ENCODE data around the gene ZNF341. TPM values are rescaled to one million over a fixed set of nuclear protein-coding genes. Genes with fewer than 3 reads are reported as not detected.

The ZNF341 gene
- total RNA-seq, 3 donors from 2014 or later: 4.8 to 6.0 (median 5.2) TPM

DNA sequence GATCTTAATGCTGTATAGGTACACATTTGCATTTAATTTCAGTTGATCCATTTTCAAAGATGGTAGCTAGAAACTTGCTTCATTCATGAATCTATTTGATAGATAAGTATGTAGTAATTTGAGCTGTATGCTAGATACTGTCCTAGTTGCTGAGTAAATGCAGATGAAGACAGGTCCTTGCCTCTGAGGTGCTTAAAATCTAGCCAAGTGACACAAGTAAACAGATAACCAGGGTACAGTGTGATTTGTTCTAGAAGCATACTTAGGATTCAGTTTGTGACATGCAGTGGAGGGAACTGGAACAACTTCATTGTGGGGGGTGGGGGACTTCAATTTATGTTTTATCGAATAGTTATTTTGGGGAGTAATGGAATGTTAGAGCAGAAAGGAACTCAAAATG, 88.6 kb downstream of the ZNF341 start:
- Mint-ChIP-seq H3K4me3 (no peak overlapping the region), H3K9me3 (no peaks in the 10 kb centered on the region), H3K4me1 (ENCODE audit: low read depth) (peaks cover 64% of the 10 kb centered on the region), H3K36me3 (ENCODE audit: insufficient read depth) (peaks cover 16% of the 10 kb centered on the region), H3K27me3 (ENCODE audit: low read depth) (no peaks in the 10 kb centered on the region)
- DNase-seq: no peak
- no peak for ATAC-seq

- no peak for ATAC-seq
- no peak overlapping the region for H3K4me3 Mint-ChIP-seq
- peaks cover 16% of the 10 kb centered on the region for H3K36me3 Mint-ChIP-seq (ENCODE audit: insufficient read depth)
- no peaks in the 10 kb centered on the region for H3K27me3 Mint-ChIP-seq (ENCODE audit: low read depth)
- peaks cover 64% of the 10 kb centered on the region for H3K4me1 Mint-ChIP-seq (ENCODE audit: low read depth)
- DNase-seq: no peak
- H3K9me3 Mint-ChIP-seq: no peaks in the 10 kb centered on the region
These were observed 89.6 kb downstream of the ZNF341 start for GRCh38 chr20:33821270-33821836.

DNA sequence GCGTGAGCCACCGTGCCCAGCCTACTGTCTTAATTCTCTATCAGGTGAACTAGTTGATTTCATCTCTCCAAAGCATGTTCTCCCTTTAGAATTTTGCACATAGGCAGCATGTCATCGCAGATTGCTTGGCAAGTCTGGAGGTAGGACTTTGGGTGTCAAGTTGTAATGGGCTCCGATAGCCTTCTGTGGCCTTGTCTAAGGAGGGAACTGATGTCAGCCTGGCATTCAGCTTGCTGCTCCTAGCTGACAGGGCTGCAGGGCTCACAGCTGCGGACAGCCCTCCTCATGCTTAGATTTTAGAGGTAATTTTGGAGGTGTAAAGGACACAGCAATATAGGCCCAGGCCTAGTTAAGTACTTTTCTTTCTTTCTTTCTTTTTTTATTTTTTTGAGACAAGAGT, 90.6 kb downstream of the ZNF341 start:
- DNase-seq (no peak), ATAC-seq (no peak)
- H3K4me1 Mint-ChIP-seq (ENCODE audit: low read depth): peaks cover 67% of the 10 kb centered on the region
- H3K9me3 Mint-ChIP-seq: no peaks in the 10 kb centered on the region
- no peak overlapping the region for H3K4me3 Mint-ChIP-seq
- peaks cover 16% of the 10 kb centered on the region for H3K36me3 Mint-ChIP-seq (ENCODE audit: insufficient read depth)
- H3K27me3 Mint-ChIP-seq (ENCODE audit: low read depth): no peaks in the 10 kb centered on the region

GRCh38 chr20:33822991-33823390, 91.2 kb downstream of the ZNF341 start:
- peaks cover 67% of the 10 kb centered on the region for H3K4me1 Mint-ChIP-seq (ENCODE audit: low read depth)
- no peaks in the 10 kb centered on the region for H3K27me3 Mint-ChIP-seq (ENCODE audit: low read depth)
- H3K36me3 Mint-ChIP-seq (ENCODE audit: insufficient read depth): peaks cover 13% of the 10 kb centered on the region
- no peaks in the 10 kb centered on the region for H3K9me3 Mint-ChIP-seq
- DNase-seq (no peak), ATAC-seq (no peak)
- H3K4me3 Mint-ChIP-seq: no peak overlapping the region

DNA sequence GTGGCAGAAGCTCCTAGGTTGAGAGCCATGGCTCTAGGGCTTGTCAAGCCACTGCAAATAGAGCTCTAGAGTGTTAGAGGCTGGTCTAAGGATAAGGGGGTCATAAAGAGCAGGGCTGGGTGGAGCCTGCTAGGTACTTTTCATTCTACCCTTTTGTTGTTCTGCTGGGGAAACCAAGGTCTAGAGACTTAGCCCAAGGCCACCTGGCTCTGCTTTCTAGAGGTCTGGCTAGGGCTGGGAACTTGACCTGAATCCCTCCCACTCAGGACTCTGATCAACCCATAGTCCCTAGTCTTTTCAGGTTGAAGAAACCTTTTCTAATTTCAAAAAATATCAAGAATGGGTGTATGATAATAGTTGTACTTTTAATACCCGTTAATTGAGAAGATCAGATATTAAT, 93.1 kb downstream of the ZNF341 start:
- Mint-ChIP-seq H3K4me1 (ENCODE audit: low read depth) (peaks cover 68% of the 10 kb centered on the region), H3K27me3 (ENCODE audit: low read depth) (no peaks in the 10 kb centered on the region), H3K4me3 (no peak overlapping the region), H3K9me3 (no peaks in the 10 kb centered on the region), H3K36me3 (ENCODE audit: insufficient read depth) (peaks cover 12% of the 10 kb centered on the region)
- no peak for DNase-seq
- no peak for ATAC-seq

DNA sequence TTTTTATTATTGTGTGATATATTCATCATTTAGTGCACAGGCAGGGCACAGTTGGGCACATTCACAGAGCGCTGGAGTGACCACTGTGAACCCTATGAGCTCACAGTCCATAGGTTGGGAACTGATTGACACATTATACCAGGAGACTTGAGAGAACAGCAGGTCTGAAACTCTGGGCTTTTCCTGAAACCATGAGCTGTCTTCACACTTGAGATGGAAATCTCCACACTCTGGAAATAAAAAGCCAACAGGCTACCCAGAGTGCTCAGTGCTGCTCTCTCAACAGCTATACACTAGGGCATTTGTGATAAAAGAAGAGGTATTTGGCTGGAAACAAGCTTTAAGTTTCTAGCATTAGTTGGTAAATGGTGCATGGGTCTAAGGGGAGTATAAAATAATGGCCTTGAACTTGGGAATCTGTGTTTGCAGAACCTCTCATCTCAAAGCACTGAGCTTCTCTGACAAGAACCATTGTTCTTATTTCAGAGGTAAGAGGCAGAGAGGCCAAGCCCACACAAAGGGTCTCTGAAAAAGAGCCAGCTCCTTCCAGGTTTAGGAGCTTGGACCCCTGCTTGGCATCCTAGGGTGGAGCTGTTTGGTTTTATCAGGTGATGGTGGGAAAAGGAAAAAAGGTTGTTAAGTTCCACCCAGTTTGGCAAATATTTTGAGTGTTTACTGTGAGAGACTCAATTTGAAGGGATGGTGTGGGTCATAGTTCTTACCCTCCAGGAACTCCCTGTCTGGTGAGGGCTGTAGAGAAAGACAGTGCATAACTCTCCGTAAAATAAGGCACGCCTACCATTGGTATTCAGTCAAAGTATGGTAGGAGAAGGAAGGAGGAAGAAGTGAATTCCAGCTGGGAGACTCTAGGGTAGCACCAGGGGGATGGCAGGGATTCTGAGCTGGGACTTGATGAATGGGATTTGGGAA, 93.8 kb downstream of the ZNF341 start:
- ATAC-seq (no peak), DNase-seq (no peak)
- peaks cover 12% of the 10 kb centered on the region for H3K36me3 Mint-ChIP-seq (ENCODE audit: insufficient read depth)
- H3K27me3 Mint-ChIP-seq (ENCODE audit: low read depth): no peaks in the 10 kb centered on the region
- H3K4me3 Mint-ChIP-seq: no peak overlapping the region
- no peaks in the 10 kb centered on the region for H3K9me3 Mint-ChIP-seq
- H3K4me1 Mint-ChIP-seq (ENCODE audit: low read depth): peaks cover 69% of the 10 kb centered on the region

DNA sequence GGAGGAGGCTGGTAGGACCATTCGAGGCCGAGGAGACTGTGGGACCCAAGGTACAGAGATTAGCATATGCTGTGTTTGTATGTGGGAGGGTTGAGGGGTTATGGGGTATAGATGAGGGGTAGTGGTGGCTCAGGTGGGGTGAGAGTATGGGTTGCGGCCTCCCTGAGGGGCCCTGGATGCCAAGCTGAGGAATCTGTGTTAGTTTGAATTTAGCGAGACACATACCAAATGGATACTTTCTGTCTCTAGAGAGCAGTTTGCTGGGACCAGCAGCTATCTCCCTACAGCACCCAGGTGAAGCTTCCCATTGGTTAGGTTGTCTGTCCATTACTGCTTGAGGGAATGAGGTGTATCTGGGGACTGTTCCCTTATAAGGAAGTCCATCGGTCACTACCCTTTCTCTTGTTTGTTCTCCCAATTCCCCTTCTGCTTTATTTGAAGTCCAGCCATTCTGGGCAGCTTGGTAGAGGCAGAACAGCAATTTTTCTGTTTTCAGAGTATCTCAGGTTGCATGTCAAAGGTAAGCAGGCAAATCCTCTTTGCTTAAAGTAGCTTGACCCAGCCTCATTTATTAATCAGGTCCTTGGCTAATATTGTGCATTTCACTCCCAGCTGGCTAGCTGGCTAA, 94.6 kb downstream of the ZNF341 start:
- Mint-ChIP-seq H3K36me3 (ENCODE audit: insufficient read depth) (peaks cover 12% of the 10 kb centered on the region), H3K4me1 (ENCODE audit: low read depth) (peaks cover 67% of the 10 kb centered on the region), H3K27me3 (ENCODE audit: low read depth) (no peaks in the 10 kb centered on the region), H3K9me3 (no peaks in the 10 kb centered on the region), H3K4me3 (no peak overlapping the region)
- ATAC-seq (no peak), DNase-seq (no peak)

GRCh38 chr20:33827109-33827508, 95.3 kb downstream of the ZNF341 start:
- Mint-ChIP-seq H3K9me3 (no peaks in the 10 kb centered on the region), H3K36me3 (ENCODE audit: insufficient read depth) (peaks cover 19% of the 10 kb centered on the region), H3K27me3 (ENCODE audit: low read depth) (no peaks in the 10 kb centered on the region), H3K4me3 (no peak overlapping the region), H3K4me1 (ENCODE audit: low read depth) (peaks cover 72% of the 10 kb centered on the region)
- DNase-seq (no peak), ATAC-seq (no peak)

- no peak for ATAC-seq
- H3K27me3 Mint-ChIP-seq (ENCODE audit: low read depth): no peaks in the 10 kb centered on the region
- no peak overlapping the region for H3K4me3 Mint-ChIP-seq
- no peaks in the 10 kb centered on the region for H3K9me3 Mint-ChIP-seq
- H3K36me3 Mint-ChIP-seq (ENCODE audit: insufficient read depth): peaks cover 22% of the 10 kb centered on the region
- peaks cover 69% of the 10 kb centered on the region for H3K4me1 Mint-ChIP-seq (ENCODE audit: low read depth)
- no peak for DNase-seq
These were observed 96.0 kb downstream of the ZNF341 start for GRCh38 chr20:33827634-33828325.

GRCh38 chr20:33828326-33828844, 96.6 kb downstream of the ZNF341 start:
- no peak for ATAC-seq
- no peak for DNase-seq
- H3K4me3 Mint-ChIP-seq: no peak overlapping the region
- no peaks in the 10 kb centered on the region for H3K9me3 Mint-ChIP-seq
- H3K36me3 Mint-ChIP-seq (ENCODE audit: insufficient read depth): peaks cover 27% of the 10 kb centered on the region
- peaks cover 73% of the 10 kb centered on the region for H3K4me1 Mint-ChIP-seq (ENCODE audit: low read depth)
- H3K27me3 Mint-ChIP-seq (ENCODE audit: low read depth): no peaks in the 10 kb centered on the region

GRCh38 chr20:33828967-33829560, 97.3 kb downstream of the ZNF341 start:
- no peak for ATAC-seq
- DNase-seq: no peak
- Mint-ChIP-seq H3K36me3 (ENCODE audit: insufficient read depth) (peaks cover 34% of the 10 kb centered on the region), H3K27me3 (ENCODE audit: low read depth) (no peaks in the 10 kb centered on the region), H3K4me3 (no peak overlapping the region), H3K9me3 (no peaks in the 10 kb centered on the region), H3K4me1 (ENCODE audit: low read depth) (peaks cover 77% of the 10 kb centered on the region)

DNA sequence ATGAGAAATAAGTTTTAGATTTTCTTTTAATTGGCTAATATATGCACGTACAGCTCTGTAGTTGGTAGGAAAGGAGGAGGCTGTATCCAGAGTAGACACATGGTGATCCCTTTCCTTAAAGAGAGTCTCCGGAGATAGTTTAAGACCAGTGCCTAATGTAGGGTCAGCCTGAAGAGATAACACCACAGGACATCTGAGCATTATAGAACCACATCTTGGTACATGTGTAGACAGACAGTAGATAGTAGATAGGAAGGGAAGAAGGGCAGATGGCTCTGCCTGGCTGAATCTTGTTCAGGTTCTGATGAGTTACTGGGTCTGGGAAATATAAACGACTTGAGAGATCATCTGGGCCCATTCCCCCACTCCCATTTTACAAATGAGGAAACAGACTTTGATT, 97.8 kb downstream of the ZNF341 start:
- Mint-ChIP-seq H3K4me3 (no peak overlapping the region), H3K9me3 (no peaks in the 10 kb centered on the region), H3K27me3 (ENCODE audit: low read depth) (no peaks in the 10 kb centered on the region), H3K4me1 (ENCODE audit: low read depth) (peaks cover 72% of the 10 kb centered on the region), H3K36me3 (ENCODE audit: insufficient read depth) (peaks cover 36% of the 10 kb centered on the region)
- no peak for ATAC-seq
- DNase-seq: no peak

DNA sequence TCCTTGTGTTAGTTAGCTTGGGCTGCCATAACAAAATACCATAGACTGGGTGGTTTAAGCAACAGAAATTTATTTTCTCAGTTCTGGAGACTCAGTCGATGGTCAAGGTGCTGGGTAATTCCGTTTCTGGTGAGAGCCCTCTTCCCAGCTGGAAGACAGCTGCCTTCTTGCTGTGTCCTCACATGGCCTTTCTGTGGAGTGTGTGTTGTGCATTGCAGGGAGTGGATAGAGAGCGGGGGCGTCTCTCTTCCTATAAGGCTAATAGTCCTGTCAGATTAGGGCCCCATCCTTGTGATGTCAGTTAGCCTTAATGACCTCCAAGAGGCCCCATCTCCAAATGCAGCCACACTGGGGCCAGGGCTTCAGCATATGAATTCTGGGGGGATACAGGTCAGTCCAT, 98.6 kb downstream of the ZNF341 start:
- DNase-seq (no peak), ATAC-seq (no peak)
- Mint-ChIP-seq H3K9me3 (no peaks in the 10 kb centered on the region), H3K36me3 (ENCODE audit: insufficient read depth) (peaks cover 40% of the 10 kb centered on the region), H3K4me1 (ENCODE audit: low read depth) (peaks cover 66% of the 10 kb centered on the region), H3K27me3 (ENCODE audit: low read depth) (no peaks in the 10 kb centered on the region), H3K4me3 (no peak overlapping the region)
